SH-SY5Y (cell line): ENCODE data around the gene C5.

Experiments
- GATA2 ChIP-seq: IDR thresholded peaks from 2 replicates; pipeline ENCODE4 v1.6.1; 2011; ENCODE audit warnings: mild to moderate bottlenecking, low read depth, low read length
- GATA3 ChIP-seq: IDR thresholded peaks from 2 replicates; pipeline ENCODE4 v1.6.1; 2011; ENCODE audit warnings: low read depth, mild to moderate bottlenecking, low read length, moderate library complexity

Gene C5

GRCh38 chr9:121013911-121014310 is 36.2 kb downstream of the C5 start:
- no peak for TF ChIP-seq GATA2
- no peak for TF ChIP-seq GATA3

DNA sequence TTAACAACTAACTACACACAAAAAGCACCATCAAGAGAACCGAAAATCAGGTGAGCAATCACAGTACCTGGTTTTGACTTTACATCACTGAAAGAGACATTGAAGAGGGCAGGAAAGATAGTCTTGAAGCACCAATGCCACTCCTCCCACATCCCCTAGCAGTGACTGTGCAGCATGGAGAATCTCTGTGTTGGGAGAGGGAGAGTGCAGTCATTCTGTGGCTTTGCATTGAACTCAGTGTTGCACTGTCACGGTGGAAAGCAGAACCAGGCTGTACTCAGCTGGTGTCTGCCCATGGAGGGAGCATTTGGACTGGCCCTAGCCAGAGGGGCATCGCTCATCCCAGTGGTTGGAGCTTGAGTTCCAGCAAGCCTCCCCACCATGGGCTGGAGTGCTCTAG is 40.4 kb downstream of the C5 start:
- no peak for TF ChIP-seq GATA2
- no peak for TF ChIP-seq GATA3

GRCh38 chr9:120999317-120999716 is 50.8 kb downstream of the C5 start:
- no peak for TF ChIP-seq GATA2
- no peak for TF ChIP-seq GATA3

DNA sequence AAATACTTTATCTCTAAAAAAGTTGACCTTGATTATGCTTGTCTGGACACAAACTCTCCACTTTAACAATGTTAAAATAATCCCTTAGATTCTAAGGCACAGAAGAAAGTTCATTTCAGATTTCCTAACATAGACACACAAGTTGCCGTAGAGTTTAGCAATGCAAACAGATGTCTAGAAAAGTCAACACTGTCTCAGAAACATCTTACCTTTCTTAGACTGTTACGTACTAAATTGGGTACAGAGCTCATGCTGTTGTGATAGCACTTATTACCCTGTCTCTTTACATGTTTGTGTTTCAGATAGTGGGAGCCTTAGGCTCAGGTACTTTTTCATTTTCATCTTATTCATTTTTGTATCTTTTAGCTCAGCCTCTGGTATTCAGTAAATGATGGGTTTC is 52.0 kb downstream of the C5 start:
- TF ChIP-seq GATA3, result no peak
- no peak for TF ChIP-seq GATA2

GRCh38 chr9:120997502-120997901 is 52.6 kb downstream of the C5 start:
- no peak for TF ChIP-seq GATA3
- no peak for TF ChIP-seq GATA2

GRCh38 chr9:120996409-120996808 is 53.7 kb downstream of the C5 start:
- no peak for TF ChIP-seq GATA2
- TF ChIP-seq GATA3, result no peak

- TF ChIP-seq GATA2 (no peak), GATA3 (no peak)
Measured at GRCh38 chr9:120989065-120989464, 61.0 kb downstream of the C5 start.

DNA sequence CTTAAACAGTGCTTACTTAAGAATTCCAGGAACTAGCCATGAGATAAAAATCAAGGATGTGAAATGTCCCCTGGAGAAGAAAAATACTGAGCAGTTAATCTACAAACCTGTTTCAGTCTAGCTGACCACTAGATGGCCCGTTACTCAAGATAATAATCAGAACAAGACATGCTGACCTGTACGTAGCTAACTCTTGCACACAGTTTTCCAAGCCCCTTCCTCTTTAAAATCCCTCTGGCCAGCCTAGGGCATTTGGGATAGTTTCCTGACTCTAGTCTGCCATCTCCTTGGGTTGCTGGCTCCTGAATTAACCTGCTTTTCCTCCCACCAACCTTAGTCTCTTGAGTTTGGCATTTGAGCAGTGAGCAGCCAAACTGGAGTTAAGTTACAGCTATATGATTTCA is 64.3 kb downstream of the C5 start:
- TF ChIP-seq GATA3 (peak; percentile 46; the same call in 1 of the 2 replicates), GATA2 (peak; percentile 64)

DNA sequence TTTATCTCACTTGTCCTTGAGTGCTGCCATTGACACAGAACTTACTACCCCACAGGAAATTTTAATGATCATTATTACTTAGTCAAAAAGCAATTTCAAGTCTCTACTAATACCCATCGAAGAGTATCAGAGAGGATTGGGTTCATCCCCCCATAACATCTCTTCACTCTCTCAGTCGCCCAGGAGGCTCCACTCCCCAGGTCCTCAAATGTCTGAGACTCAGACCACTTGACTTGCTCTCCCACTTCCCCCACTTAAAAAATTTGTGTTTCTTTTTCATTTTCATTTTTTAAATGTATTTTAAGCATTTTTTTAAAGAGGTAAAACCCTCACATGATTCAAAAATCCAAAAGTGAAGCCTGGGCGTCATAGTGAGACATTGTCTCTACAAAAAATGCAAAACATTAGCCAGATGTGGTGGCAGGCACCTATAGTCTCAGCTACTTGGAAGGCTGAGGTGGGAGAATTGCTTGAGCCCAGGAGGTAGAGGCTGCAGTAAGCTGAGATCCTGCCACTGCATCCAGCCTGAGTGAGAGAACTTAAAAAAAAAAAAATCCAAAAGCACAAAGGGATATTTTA is 66.7 kb downstream of the C5 start:
- TF ChIP-seq GATA3, result no peak
- no peak for TF ChIP-seq GATA2

GRCh38 chr9:120982836-120983235 is 67.2 kb downstream of the C5 start:
- TF ChIP-seq GATA2 (no peak), GATA3 (no peak)

GRCh38 chr9:120980951-120981350 is 69.1 kb downstream of the C5 start:
- no peak for TF ChIP-seq GATA2

- no peak for TF ChIP-seq GATA2
- TF ChIP-seq GATA3, result no peak
Measured at GRCh38 chr9:120979797-120980196, 70.3 kb downstream of the C5 start.

GRCh38 chr9:120978987-120979386 is 71.1 kb downstream of the C5 start:
- no peak for TF ChIP-seq GATA2

GRCh38 chr9:120977321-120977720 is 72.8 kb downstream of the C5 start:
- no peak for TF ChIP-seq GATA2

GRCh38 chr9:120974921-120975320 is 75.2 kb downstream of the C5 start:
- no peak for TF ChIP-seq GATA2
- TF ChIP-seq GATA3, result no peak

GRCh38 chr9:120974181-120974580 is 75.9 kb downstream of the C5 start:
- TF ChIP-seq GATA2 (no peak), GATA3 (no peak)
